Measurements from ENCODE around the gene SAPCD2. TPM values are rescaled to one million over a fixed set of nuclear protein-coding genes. Genes with fewer than 3 reads are reported as not detected.
A peak's percentile ranks its signal among the peaks of the same experiment; 100 is the strongest.

SAPCD2 gene
- total and polyA plus RNA-seq, 9 of the 15 experiments (the other 6 are each of a cell fraction or from before 2014, with no cell fraction given), result 3.4 to 91.8 (median 18.8) TPM

DNA sequence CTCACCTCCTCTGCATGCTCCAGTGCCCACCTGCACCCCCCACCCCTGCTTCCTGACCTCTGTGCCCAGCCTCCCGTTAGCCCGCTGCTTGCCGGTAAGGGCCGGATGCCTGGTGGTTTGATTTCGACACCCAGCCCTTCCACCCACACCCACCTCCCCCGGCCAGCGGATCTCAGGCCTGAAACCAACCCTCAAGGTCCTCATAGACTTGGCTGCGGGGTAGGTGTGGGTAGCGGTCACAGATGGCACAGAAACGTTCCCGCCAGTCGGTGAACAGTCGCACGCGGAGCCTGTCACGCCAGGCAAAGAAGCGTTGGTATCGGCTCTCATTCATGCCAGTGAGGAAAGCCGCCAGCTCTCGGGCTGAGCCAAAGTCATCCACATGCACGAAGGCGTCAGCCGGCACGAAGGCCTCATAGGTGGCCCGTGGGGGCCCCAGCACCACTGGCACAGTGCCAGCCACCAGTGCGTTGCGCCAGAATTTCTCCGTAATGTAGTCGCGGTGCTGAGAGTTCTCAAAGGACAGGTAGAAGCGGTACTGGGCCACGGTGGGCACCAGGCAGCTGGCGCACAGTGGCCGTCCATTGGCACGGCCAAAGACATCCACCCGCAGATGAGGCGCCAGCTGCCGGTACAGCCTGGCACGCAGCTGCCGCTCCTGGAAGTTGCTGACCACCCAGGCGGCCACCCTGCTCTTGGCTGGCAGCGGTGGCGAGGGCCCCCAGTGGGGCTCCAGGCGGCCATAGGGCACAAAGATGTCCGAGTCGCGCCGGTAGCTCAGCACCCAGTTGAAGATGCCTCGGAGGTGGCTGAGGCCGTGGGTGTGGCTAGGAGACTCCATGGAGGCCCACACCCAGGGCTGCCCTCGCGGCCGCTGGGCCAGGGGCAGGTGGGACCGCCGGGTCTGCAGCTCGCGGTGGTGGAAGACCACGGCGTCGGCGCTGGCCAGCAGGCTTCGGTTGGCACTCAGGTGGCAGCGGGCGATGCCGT, 39.5 kb downstream of the SAPCD2 start (continued):
- TF ChIP-seq HDAC8 (tag; IDR thresholded peaks at IDR 0.05) (no peak), SMARCA5 (IDR thresholded peaks at IDR 0.05) (no peak), NR2F6 (CRISPR knock-in tag; IDR thresholded peaks at IDR 0.05) (no peak), GATA2 (CRISPR knock-in tag; IDR thresholded peaks at IDR 0.05) (no peak), NFIC (IDR thresholded peaks at IDR 0.05) (peak; percentile 87)

DNA sequence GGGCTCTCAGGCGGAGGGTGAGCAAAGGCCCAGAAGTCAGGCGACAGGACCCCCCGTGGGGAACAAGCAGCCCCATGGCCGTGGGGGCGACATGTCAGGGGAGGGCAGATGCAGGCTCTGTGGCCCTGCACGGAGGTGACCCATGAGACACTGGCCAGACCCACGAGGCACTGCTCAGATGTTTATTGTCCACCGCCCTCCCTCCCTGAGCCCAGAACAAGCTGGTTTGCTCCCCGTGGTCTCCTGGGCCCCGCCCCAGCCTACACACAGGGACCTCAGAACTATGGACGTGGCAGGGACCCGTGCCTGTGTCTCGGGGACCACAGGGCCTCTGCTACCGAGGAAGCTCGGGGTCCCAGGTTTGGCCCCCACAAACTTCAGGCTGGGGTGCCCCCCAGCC, 40.4 kb downstream of the SAPCD2 start:
- Histone ChIP-seq H3K4me3 (no peak overlapping the region), H3K36me3 (ENCODE audit: control insufficient read depth, insufficient read depth, low read length) (no peaks in the 10 kb centered on the region), H3K4me2 (ENCODE audit: insufficient read depth, low read length) (no peak overlapping the region), H3K79me2 (ENCODE audit: control insufficient read depth, insufficient read depth, low read length) (peaks cover 3% of the 10 kb centered on the region; the same call in 1 of the 3 replicates), H3K4me1 (replicated peaks in 1 of 2; ENCODE audit: control insufficient read depth in 2 of 2, insufficient read depth in 2 of 2, low read length in 2 of 2) (peaks cover 9 to 85% of the 10 kb centered on the region in 2 experiments; a peak in 4 of 5 replicates), H3K9me3 (replicated peaks; ENCODE audit: control insufficient read depth, insufficient read depth, low read depth, low read length) (no peaks in the 10 kb centered on the region), H2AFZ (ENCODE audit: low read depth, low read length) (no peak overlapping the region), H3K9ac (ENCODE audit: insufficient read depth in 1 of 2, low read depth in 2 of 2, low read length in 2 of 2) (no peak overlapping the region), H3K27ac (ENCODE audit: extremely low read depth, low read depth, low read length) (no peak overlapping the region), H4K20me1 (replicated peaks; ENCODE audit: control insufficient read depth, insufficient read depth, low read length) (no peaks in the 10 kb centered on the region), H3K9me1 (ENCODE audit: control insufficient read depth, insufficient read depth, low read length) (no peaks in the 10 kb centered on the region), H3K27me3 (ENCODE audit: control insufficient read depth in 2 of 2, insufficient read depth in 2 of 2, low read length in 2 of 2) (no peaks in the 10 kb centered on the region)
- in situ Hi-C loops (cut with MboI) (no loop called here), intact Hi-C loops (cut with micrococcal nuclease) (no loop called here)
- CTCF ChIA-PET (ENCODE audit: low intra/inter-chr PET ratio), result interaction anchor here (0.6 to 3.0 kb wide), 6 partner anchors 14 to 246 kb away, joined by 3 to 17 read pairs (median 4); partner anchors contain the start of genes NPDC1 and TMEM141
- TF ChIP-seq CBX8 (IDR thresholded peaks at IDR 0.05; ENCODE audit: borderline replicate concordance, extremely low read depth, low read depth, low read length, poor library complexity, severe bottlenecking) (no peak), ETS2 (tag; IDR thresholded peaks at IDR 0.05; ENCODE audit: borderline replicate concordance, poor library complexity, severe bottlenecking) (no peak), ZNF24 (IDR thresholded peaks at IDR 0.05) (no peak), HDGF (IDR thresholded peaks at IDR 0.05) (no peak), HMGXB4 (CRISPR knock-in tag; IDR thresholded peaks at IDR 0.05) (no peak)
- BruUV-seq (replicated peaks), result no TSS peak
- FAIRE-seq (no peak), ATAC-seq (no peak), DNase-seq (ENCODE audit: extremely low read depth in 1 of 4, low spot score in 3 of 4) (no peak)
- POLR2A ChIA-PET, result interaction anchor here (0.6 to 0.7 kb wide), 3 partner anchors 82 to 154 kb away, joined by 3 to 4 read pairs (median 3); no protein-coding TSS in a partner anchor
- 26% methylated on average over 12 of the region's 15 CpGs for WGBS (ENCODE audit: insufficient coverage, low coverage, missing lambda C conversion rate)

All from K562 (cell line).